GM12873 (cell line): ENCODE data around the gene NFKBIL1.

Experiments
- TF ChIP-seq, protein P1 (sequence below): IDR thresholded peaks from 2 replicates; pipeline ENCODE4 v1.5.1; 2012; ENCODE audit warnings: low read depth, mild to moderate bottlenecking, moderate library complexity, low read length, control low read depth; ENCODE audit not compliant: insufficient read depth; ENCODE audit errors: missing control alignments

Gene NFKBIL1

DNA sequence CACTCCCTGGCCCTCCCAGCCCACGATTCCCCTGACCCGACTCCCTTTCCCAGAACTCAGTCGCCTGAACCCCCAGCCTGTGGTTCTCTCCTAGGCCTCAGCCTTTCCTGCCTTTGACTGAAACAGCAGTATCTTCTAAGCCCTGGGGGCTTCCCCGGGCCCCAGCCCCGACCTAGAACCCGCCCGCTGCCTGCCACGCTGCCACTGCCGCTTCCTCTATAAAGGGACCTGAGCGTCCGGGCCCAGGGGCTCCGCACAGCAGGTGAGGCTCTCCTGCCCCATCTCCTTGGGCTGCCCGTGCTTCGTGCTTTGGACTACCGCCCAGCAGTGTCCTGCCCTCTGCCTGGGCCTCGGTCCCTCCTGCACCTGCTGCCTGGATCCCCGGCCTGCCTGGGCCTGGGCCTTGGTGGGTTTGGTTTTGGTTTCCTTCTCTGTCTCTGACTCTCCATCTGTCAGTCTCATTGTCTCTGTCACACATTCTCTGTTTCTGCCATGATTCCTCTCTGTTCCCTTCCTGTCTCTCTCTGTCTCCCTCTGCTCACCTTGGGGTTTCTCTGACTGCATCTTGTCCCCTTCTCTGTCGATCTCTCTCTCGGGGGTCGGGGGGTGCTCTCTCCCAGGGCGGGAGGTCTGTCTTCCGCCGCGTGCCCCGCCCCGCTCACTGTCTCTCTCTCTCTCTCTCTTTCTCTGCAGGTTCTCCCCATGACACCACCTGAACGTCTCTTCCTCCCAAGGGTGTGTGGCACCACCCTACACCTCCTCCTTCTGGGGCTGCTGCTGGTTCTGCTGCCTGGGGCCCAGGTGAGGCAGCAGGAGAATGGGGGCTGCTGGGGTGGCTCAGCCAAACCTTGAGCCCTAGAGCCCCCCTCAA is 24.9 kb downstream of the NFKBIL1 start, which contains the start of gene LTA:
TSS of gene LTA (plus strand) at position 249 of the 871 bp plus-strand sequence. CDS start at position 703, 454 bp downstream.
- TF ChIP-seq, protein P1, sequence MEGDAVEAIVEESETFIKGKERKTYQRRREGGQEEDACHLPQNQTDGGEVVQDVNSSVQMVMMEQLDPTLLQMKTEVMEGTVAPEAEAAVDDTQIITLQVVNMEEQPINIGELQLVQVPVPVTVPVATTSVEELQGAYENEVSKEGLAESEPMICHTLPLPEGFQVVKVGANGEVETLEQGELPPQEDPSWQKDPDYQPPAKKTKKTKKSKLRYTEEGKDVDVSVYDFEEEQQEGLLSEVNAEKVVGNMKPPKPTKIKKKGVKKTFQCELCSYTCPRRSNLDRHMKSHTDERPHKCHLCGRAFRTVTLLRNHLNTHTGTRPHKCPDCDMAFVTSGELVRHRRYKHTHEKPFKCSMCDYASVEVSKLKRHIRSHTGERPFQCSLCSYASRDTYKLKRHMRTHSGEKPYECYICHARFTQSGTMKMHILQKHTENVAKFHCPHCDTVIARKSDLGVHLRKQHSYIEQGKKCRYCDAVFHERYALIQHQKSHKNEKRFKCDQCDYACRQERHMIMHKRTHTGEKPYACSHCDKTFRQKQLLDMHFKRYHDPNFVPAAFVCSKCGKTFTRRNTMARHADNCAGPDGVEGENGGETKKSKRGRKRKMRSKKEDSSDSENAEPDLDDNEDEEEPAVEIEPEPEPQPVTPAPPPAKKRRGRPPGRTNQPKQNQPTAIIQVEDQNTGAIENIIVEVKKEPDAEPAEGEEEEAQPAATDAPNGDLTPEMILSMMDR: no peak

DNA sequence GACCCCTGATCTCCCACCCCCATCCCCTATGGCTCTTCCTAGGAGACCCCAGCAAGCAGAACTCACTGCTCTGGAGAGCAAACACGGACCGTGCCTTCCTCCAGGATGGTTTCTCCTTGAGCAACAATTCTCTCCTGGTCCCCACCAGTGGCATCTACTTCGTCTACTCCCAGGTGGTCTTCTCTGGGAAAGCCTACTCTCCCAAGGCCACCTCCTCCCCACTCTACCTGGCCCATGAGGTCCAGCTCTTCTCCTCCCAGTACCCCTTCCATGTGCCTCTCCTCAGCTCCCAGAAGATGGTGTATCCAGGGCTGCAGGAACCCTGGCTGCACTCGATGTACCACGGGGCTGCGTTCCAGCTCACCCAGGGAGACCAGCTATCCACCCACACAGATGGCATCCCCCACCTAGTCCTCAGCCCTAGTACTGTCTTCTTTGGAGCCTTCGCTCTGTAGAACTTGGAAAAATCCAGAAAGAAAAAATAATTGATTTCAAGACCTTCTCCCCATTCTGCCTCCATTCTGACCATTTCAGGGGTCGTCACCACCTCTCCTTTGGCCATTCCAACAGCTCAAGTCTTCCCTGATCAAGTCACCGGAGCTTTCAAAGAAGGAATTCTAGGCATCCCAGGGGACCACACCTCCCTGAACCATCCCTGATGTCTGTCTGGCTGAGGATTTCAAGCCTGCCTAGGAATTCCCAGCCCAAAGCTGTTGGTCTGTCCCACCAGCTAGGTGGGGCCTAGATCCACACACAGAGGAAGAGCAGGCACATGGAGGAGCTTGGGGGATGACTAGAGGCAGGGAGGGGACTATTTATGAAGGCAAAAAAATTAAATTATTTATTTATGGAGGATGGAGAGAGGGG is 26.1 kb downstream of the NFKBIL1 start:
- TF ChIP-seq, protein P1: no peak

DNA sequence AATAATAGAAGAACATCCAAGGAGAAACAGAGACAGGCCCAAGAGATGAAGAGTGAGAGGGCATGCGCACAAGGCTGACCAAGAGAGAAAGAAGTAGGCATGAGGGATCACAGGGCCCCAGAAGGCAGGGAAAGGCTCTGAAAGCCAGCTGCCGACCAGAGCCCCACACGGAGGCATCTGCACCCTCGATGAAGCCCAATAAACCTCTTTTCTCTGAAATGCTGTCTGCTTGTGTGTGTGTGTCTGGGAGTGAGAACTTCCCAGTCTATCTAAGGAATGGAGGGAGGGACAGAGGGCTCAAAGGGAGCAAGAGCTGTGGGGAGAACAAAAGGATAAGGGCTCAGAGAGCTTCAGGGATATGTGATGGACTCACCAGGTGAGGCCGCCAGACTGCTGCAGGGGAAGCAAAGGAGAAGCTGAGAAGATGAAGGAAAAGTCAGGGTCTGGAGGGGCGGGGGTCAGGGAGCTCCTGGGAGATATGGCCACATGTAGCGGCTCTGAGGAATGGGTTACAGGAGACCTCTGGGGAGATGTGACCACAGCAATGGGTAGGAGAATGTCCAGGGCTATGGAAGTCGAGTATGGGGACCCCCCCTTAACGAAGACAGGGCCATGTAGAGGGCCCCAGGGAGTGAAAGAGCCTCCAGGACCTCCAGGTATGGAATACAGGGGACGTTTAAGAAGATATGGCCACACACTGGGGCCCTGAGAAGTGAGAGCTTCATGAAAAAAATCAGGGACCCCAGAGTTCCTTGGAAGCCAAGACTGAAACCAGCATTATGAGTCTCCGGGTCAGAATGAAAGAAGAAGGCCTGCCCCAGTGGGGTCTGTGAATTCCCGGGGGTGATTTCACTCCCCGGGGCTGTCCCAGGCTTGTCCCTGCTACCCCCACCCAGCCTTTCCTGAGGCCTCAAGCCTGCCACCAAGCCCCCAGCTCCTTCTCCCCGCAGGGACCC is 27.0 kb downstream of the NFKBIL1 start:
- TF ChIP-seq, protein P1: peak; percentile 30

DNA sequence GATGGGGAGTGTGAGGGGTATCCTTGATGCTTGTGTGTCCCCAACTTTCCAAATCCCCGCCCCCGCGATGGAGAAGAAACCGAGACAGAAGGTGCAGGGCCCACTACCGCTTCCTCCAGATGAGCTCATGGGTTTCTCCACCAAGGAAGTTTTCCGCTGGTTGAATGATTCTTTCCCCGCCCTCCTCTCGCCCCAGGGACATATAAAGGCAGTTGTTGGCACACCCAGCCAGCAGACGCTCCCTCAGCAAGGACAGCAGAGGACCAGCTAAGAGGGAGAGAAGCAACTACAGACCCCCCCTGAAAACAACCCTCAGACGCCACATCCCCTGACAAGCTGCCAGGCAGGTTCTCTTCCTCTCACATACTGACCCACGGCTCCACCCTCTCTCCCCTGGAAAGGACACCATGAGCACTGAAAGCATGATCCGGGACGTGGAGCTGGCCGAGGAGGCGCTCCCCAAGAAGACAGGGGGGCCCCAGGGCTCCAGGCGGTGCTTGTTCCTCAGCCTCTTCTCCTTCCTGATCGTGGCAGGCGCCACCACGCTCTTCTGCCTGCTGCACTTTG is 28.0 kb downstream of the NFKBIL1 start, which contains the start of gene TNF:
TSS of gene TNF (plus strand) at position 231 of the 567 bp plus-strand sequence. CDS start at position 408, 177 bp downstream.
- TF ChIP-seq, protein P1: no peak

DNA sequence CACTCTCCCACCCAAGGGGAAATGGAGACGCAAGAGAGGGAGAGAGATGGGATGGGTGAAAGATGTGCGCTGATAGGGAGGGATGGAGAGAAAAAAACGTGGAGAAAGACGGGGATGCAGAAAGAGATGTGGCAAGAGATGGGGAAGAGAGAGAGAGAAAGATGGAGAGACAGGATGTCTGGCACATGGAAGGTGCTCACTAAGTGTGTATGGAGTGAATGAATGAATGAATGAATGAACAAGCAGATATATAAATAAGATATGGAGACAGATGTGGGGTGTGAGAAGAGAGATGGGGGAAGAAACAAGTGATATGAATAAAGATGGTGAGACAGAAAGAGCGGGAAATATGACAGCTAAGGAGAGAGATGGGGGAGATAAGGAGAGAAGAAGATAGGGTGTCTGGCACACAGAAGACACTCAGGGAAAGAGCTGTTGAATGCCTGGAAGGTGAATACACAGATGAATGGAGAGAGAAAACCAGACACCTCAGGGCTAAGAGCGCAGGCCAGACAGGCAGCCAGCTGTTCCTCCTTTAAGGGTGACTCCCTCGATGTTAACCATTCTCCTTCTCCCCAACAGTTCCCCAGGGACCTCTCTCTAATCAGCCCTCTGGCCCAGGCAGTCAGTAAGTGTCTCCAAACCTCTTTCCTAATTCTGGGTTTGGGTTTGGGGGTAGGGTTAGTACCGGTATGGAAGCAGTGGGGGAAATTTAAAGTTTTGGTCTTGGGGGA is 28.7 kb downstream of the NFKBIL1 start:
- TF ChIP-seq, protein P1: no peak
